ENCODE data around the gene CELF2. TPM values are rescaled to one million over a fixed set of nuclear protein-coding genes. Genes with fewer than 3 reads are reported as not detected.

Gene CELF2
- total RNA-seq, 1 experiment from 2014 or later, result 0.07 TPM

DNA sequence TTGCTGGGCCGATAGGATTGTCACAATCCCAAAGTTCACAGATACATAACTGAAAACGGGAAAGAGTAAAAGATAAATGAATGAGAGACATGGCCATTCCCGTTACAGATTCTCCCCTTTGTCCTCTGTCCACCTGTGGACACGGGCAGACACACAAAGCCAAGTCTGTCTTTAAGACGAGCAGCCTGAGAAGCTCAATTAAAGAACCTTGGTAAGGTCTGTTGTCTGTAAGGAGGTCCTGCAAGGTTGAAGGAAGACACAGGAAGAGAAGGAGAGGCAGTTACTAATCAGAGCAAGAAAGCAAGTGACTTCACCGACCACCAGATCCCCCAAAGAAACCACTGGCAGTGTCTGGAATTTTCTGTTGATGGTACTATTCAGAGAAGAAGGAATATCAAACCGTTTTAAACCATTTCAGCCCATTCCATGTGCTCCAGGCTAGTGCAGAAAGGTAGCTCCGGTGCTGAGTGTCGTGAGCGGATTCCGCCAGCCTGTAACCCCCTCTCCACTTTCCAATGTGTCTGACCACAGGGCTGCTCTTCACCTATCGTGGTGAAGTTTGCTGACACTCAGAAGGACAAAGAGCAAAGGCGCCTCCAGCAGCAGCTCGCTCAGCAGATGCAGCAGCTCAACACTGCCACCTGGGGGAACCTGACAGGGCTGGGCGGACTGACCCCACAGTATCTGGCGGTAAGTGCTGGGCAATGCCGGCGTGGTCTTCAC is 252.6 kb downstream of the CELF2 start:
- Mint-ChIP-seq H3K9me3 (ENCODE audit: unreplicated experiment) (no peaks in the 10 kb centered on the region), H3K27me3 (ENCODE audit: insufficient read depth, unreplicated experiment) (peaks cover 38% of the 10 kb centered on the region), H3K36me3 (ENCODE audit: insufficient read depth, unreplicated experiment) (no peaks in the 10 kb centered on the region), H3K4me1 (ENCODE audit: insufficient read depth, unreplicated experiment) (no peaks in the 10 kb centered on the region), H3K27ac (ENCODE audit: low read depth, unreplicated experiment) (no peak overlapping the region), H3K4me3 (ENCODE audit: unreplicated experiment) (no peak overlapping the region)
- CTCF ChIA-PET, result interaction anchor here (0.6 to 1.6 kb wide), 12 partner anchors 8 to 1641 kb away, joined by 3 to 8 read pairs (median 4); no protein-coding TSS in a partner anchor
- TF ChIP-seq, protein P1, sequence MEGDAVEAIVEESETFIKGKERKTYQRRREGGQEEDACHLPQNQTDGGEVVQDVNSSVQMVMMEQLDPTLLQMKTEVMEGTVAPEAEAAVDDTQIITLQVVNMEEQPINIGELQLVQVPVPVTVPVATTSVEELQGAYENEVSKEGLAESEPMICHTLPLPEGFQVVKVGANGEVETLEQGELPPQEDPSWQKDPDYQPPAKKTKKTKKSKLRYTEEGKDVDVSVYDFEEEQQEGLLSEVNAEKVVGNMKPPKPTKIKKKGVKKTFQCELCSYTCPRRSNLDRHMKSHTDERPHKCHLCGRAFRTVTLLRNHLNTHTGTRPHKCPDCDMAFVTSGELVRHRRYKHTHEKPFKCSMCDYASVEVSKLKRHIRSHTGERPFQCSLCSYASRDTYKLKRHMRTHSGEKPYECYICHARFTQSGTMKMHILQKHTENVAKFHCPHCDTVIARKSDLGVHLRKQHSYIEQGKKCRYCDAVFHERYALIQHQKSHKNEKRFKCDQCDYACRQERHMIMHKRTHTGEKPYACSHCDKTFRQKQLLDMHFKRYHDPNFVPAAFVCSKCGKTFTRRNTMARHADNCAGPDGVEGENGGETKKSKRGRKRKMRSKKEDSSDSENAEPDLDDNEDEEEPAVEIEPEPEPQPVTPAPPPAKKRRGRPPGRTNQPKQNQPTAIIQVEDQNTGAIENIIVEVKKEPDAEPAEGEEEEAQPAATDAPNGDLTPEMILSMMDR (IDR thresholded peaks at IDR 0.05; ENCODE audit: unreplicated experiment), result peak; percentile 81
- POLR2A ChIA-PET, result interaction anchor here (0.6 kb wide), 2 partner anchors 543 to 1954 kb away, joined by 3 to 4 read pairs; no protein-coding TSS in a partner anchor
- DNase-seq (ENCODE audit: unreplicated experiment), result peak; percentile 65
- BruUV-seq (replicated peaks), result no TSS peak
- intact Hi-C loops (cut with micrococcal nuclease), result loop anchor here (1.0 to 5.0 kb wide), 7 partner anchors 158 to 1939 kb away; no protein-coding TSS in a partner anchor

DNA sequence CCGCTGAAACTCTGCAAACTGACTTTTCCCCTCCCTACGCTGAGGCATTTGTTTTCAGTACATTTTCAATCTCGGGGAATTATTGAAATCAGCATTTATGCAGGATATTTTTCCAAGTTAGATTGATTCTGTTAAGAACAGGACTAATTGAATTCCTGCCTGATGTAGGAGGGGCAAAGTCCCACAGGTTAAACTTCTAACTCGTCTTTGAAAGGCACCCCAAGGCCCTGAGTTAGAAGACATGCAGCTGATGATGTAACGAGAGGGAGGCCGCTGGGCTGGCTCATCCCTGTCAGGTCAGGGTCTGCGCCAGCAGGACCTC is 253.1 kb downstream of the CELF2 start:
- no peak overlapping the region for H3K4me3 Mint-ChIP-seq (ENCODE audit: unreplicated experiment)
- H3K36me3 Mint-ChIP-seq (ENCODE audit: insufficient read depth, unreplicated experiment), result no peaks in the 10 kb centered on the region
- H3K4me1 Mint-ChIP-seq (ENCODE audit: insufficient read depth, unreplicated experiment), result no peaks in the 10 kb centered on the region
- DNase-seq (ENCODE audit: unreplicated experiment), result no peak
- no peaks in the 10 kb centered on the region for H3K9me3 Mint-ChIP-seq (ENCODE audit: unreplicated experiment)
- POLR2A ChIA-PET, result interaction anchor here (0.6 kb wide), 2 partner anchors 543 to 1955 kb away, joined by 3 to 4 read pairs; no protein-coding TSS in a partner anchor
- H3K27ac Mint-ChIP-seq (ENCODE audit: low read depth, unreplicated experiment), result no peak overlapping the region
- H3K27me3 Mint-ChIP-seq (ENCODE audit: insufficient read depth, unreplicated experiment), result peaks cover 43% of the 10 kb centered on the region
- BruUV-seq (replicated peaks), result no TSS peak
- TF ChIP-seq, protein P1 (IDR thresholded peaks at IDR 0.05; ENCODE audit: unreplicated experiment), result no peak
- CTCF ChIA-PET, result interaction anchor here (0.7 to 1.7 kb wide), 10 partner anchors 9 to 1928 kb away, joined by 3 to 7 read pairs (median 4); no protein-coding TSS in a partner anchor
- intact Hi-C loops (cut with micrococcal nuclease), result loop anchor here (1.0 to 5.0 kb wide), 7 partner anchors 159 to 1940 kb away; no protein-coding TSS in a partner anchor

DNA sequence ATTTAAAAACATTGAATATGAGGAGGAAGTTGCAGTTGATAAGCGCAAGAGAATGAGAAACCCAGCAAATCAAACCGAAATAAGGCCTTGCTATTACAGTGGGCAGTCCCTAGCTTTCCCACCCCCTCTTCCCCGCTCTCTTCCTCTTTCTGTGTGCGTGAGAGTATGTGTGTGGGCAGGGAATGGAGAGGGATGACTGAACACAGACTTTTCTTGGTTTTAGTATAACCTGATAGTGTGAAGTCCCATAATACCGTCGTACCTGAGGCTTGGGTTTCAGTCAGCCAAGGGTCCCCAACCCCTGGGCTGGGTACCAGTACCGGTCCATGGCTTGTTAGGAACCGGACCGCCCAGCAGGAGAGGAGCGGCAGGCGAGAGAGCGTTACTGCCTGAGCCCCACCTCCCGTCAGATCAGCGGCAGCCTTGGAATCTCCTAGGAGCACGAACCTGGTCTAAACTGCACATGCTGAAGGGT is 255.3 kb downstream of the CELF2 start:
- H3K4me3 Mint-ChIP-seq (ENCODE audit: unreplicated experiment), result no peak overlapping the region
- DNase-seq (ENCODE audit: unreplicated experiment), result no peak
- BruUV-seq (replicated peaks), result no TSS peak
- intact Hi-C loops (cut with micrococcal nuclease), result loop anchor here (5.0 kb wide), 2 partner anchors 161 to 236 kb away; no protein-coding TSS in a partner anchor
- no peaks in the 10 kb centered on the region for H3K36me3 Mint-ChIP-seq (ENCODE audit: insufficient read depth, unreplicated experiment)
- H3K27ac Mint-ChIP-seq (ENCODE audit: low read depth, unreplicated experiment), result no peak overlapping the region
- peaks cover 46% of the 10 kb centered on the region for H3K27me3 Mint-ChIP-seq (ENCODE audit: insufficient read depth, unreplicated experiment)
- ChIA-PET POLR2A (interaction anchor here (0.8 kb wide), 1 partner anchor 178 kb away, joined by 3 read pairs; no protein-coding TSS in a partner anchor), CTCF (interaction anchor here (0.6 kb wide), 3 partner anchors 33 to 1320 kb away, joined by 3 read pairs; no protein-coding TSS in a partner anchor)
- H3K9me3 Mint-ChIP-seq (ENCODE audit: unreplicated experiment), result no peaks in the 10 kb centered on the region
- H3K4me1 Mint-ChIP-seq (ENCODE audit: insufficient read depth, unreplicated experiment), result no peaks in the 10 kb centered on the region
- TF ChIP-seq, protein P1 (IDR thresholded peaks at IDR 0.05; ENCODE audit: unreplicated experiment), result no peak

DNA sequence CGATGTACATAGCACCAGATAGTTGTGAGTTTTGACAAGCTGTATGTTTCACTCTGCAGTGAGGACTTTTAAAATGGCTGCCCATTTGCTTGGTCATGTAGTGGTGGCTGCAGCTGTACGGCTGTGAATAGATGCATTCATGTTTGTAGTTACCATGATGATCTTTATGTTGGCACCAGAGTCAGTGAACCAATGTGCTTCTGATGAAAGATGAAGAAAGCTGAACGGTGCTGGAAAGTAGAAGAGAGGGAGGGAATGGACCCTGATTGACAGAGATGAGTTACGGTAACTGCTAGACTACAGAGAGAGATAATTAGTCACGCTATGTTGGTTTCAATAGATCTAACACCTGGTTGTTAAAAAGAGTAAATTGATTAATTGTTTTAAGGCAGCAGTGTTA is 256.8 kb downstream of the CELF2 start:
- Mint-ChIP-seq H3K9me3 (ENCODE audit: unreplicated experiment) (no peaks in the 10 kb centered on the region), H3K4me3 (ENCODE audit: unreplicated experiment) (no peak overlapping the region), H3K36me3 (ENCODE audit: insufficient read depth, unreplicated experiment) (no peaks in the 10 kb centered on the region), H3K4me1 (ENCODE audit: insufficient read depth, unreplicated experiment) (no peaks in the 10 kb centered on the region), H3K27ac (ENCODE audit: low read depth, unreplicated experiment) (no peak overlapping the region), H3K27me3 (ENCODE audit: insufficient read depth, unreplicated experiment) (peaks cover 61% of the 10 kb centered on the region)
- intact Hi-C loops (cut with micrococcal nuclease), result loop anchor here (5.0 kb wide), 2 partner anchors 162 to 237 kb away; no protein-coding TSS in a partner anchor
- ChIA-PET CTCF (interaction anchor here (0.5 to 0.6 kb wide), 2 partner anchors 18 to 198 kb away, joined by 3 read pairs; no protein-coding TSS in a partner anchor), POLR2A (no interaction called here)
- TF ChIP-seq, protein P1 (IDR thresholded peaks at IDR 0.05; ENCODE audit: unreplicated experiment), result no peak
- DNase-seq (ENCODE audit: unreplicated experiment), result no peak
- BruUV-seq (replicated peaks), result no TSS peak

Measured in MCF 10A (cell line).